Esophagus squamous epithelium (tissue), 4 donors: ENCODE results near the gene GAS2L2.

Experiments
- CTCF ChIP-seq, 6 experiments: fragments of 450-650 bp in 4 of 6; fragments of 200-600 bp in 2 of 6; sonication (generic) in 2 of 6; IDR thresholded peaks; one replicate each; pipeline ENCODE4 v1.5.1; 2016 to 2019; ENCODE audit warnings: antibody characterized with exemption in 6 of 6, mild to moderate bottlenecking in 4 of 6, moderate library complexity in 4 of 6
- POLR2A ChIP-seq, 4 donors: fragments of 450-650 bp; IDR thresholded peaks; one replicate each; pipeline ENCODE4 v1.6.1; 2017; ENCODE audit warnings: antibody characterized with exemption in 4 of 4, mild to moderate bottlenecking in 4 of 4, moderate library complexity in 3 of 4

DNA sequence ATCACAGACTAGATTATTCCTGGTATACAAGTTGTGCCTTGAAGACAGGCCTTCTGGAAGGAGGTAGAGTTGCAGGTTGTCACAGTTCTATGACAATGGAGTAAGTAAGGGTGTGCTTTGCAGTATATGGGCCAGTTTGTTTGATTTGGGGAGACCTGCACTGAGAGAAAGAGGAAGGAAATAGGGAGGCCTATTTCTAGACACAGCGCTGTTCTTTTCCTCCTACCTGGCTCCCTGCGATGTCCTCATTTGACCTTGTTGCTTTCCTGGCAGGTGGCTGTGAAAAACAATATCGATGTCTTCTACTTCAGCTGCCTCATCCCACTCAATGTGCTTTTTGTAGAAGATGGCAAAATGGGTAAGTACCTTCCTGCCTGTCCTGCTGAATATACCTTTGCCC is 44.1 kb downstream of the GAS2L2 start:
- TF ChIP-seq CTCF (IDR thresholded peaks at IDR 0.05) (no peak), POLR2A (IDR thresholded peaks at IDR 0.05) (no peak)
